Mesendoderm (in vitro differentiated cells): Measurements from ENCODE around the gene HEPN1.

Source experiments
- DNase-seq: peaks from one replicate; pipeline ENCODE4 v3.0.0; 2013
- H2AK5ac ChIP-seq: 2 replicates; pipeline ENCODE4 v1.6.1; 2013; ENCODE audit warnings: low read length, inconsistent platforms
- H2BK120ac ChIP-seq: 2 replicates; pipeline ENCODE4 v1.6.1; 2013; ENCODE audit warnings: low read depth, mild to moderate bottlenecking, low read length, moderate library complexity, mixed read lengths
- H2BK15ac ChIP-seq: replicated peaks from 2 replicates; pipeline ENCODE4 v1.6.1; 2013; ENCODE audit warnings: low read depth, mild to moderate bottlenecking, moderate library complexity
- H2BK5ac ChIP-seq: 2 replicates; pipeline ENCODE4 v1.6.1; 2013; ENCODE audit warnings: low read length, inconsistent platforms
- H3K18ac ChIP-seq: 2 replicates; pipeline ENCODE4 v1.6.1; 2013; ENCODE audit warnings: mild to moderate bottlenecking, low read length, mixed read lengths
- H3K23ac ChIP-seq: one replicate; pipeline ENCODE4 v1.6.1; 2013; ENCODE audit warnings: low read length
- H3K27ac ChIP-seq: 2 replicates; pipeline ENCODE4 v1.5.1; 2013; ENCODE audit warnings: low read depth, mild to moderate bottlenecking, inconsistent platforms, low read length, moderate library complexity
- H3K27me3 ChIP-seq: 2 replicates; pipeline ENCODE4 v1.6.1; 2013; ENCODE audit warnings: low read length, control low read depth, mild to moderate bottlenecking, inconsistent platforms; ENCODE audit not compliant: insufficient read depth, poor library complexity
- H3K36me3 ChIP-seq: 2 replicates; pipeline ENCODE4 v1.6.1; 2013; ENCODE audit warnings: low read length, inconsistent platforms; ENCODE audit not compliant: control insufficient read depth, insufficient read depth
- H3K4ac ChIP-seq: one replicate; pipeline ENCODE4 v1.6.1; 2013; ENCODE audit warnings: low read depth, mild to moderate bottlenecking, low read length, moderate library complexity
- H3K4me1 ChIP-seq: 2 replicates; pipeline ENCODE4 v1.6.1; 2013; ENCODE audit warnings: low read depth, low read length, inconsistent platforms; ENCODE audit not compliant: control insufficient read depth
- H3K4me2 ChIP-seq: 2 replicates; pipeline ENCODE4 v1.6.1; 2013; ENCODE audit warnings: low read length
- H3K4me3 ChIP-seq: 2 replicates; pipeline ENCODE4 v1.5.1; 2013; ENCODE audit warnings: mild to moderate bottlenecking, low read length
- H3K56ac ChIP-seq: one replicate; pipeline ENCODE4 v1.6.1; 2013; ENCODE audit warnings: low read length
- H3K79me1 ChIP-seq: 2 replicates; pipeline ENCODE4 v1.6.1; 2013; ENCODE audit warnings: low read length, inconsistent platforms
- H3K79me2 ChIP-seq: 2 replicates; pipeline ENCODE4 v1.6.1; 2013; ENCODE audit warnings: mild to moderate bottlenecking, low read length; ENCODE audit not compliant: control insufficient read depth, insufficient read depth
- H3K9ac ChIP-seq: 2 replicates; pipeline ENCODE4 v1.6.1; 2013; ENCODE audit warnings: low read length, inconsistent platforms
- H4K5ac ChIP-seq: one replicate; pipeline ENCODE4 v1.6.1; 2013; ENCODE audit warnings: low read length
- H4K8ac ChIP-seq: one replicate; pipeline ENCODE4 v1.6.1; 2013; ENCODE audit warnings: low read depth, mild to moderate bottlenecking, control low read depth, low read length, moderate library complexity
- WGBS: extraction: QIAGEN DNeasy Blood & Tissue Kit; methylation state at CpG from one replicate; pipeline ENCODE4 v1.1.7; 2013; ENCODE audit warnings: low lambda C conversion rate, missing lambda C conversion rate; ENCODE audit not compliant: insufficient coverage; ENCODE audit errors: extremely low coverage; 5-methylcytosine and 5-hydroxymethylcytosine counted together

Gene HEPN1

DNA sequence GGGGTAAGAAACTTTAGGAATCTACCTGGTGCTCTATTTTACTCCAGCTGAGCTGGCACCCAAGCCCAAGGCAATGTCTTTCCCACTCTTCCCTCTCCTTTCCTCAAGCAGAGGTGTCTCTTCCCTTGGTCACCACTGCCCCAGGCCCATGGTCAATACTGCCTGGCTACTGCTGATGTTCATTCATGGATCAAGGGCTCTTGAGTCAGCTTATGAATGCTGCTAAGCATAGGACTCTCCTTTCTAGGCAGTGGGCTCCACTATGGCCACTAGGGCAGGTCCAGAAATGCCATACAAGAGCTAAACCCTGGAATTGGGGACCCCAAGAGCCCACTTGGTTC lies 2.7 kb upstream of the HEPN1 start:
- Histone ChIP-seq H3K56ac (no peak overlapping the region), H3K27me3 (no peaks in the 10 kb centered on the region), H3K9ac (no peak overlapping the region), H3K79me2 (no peaks in the 10 kb centered on the region), H3K36me3 (no peaks in the 10 kb centered on the region), H3K23ac (no peak overlapping the region), H4K5ac (no peak overlapping the region), H3K4ac (no peak overlapping the region), H3K4me2 (no peak overlapping the region), H2BK15ac (no peak overlapping the region), H3K4me1 (peaks cover 2% of the 10 kb centered on the region), H4K8ac (no peak overlapping the region), H2AK5ac (no peak overlapping the region), H3K27ac (no peak overlapping the region), H3K79me1 (no peaks in the 10 kb centered on the region), H3K4me3 (no peak overlapping the region), H2BK120ac (no peak overlapping the region), H2BK5ac (no peak overlapping the region), H3K18ac (no peak overlapping the region)
- DNase-seq: no peak

DNA sequence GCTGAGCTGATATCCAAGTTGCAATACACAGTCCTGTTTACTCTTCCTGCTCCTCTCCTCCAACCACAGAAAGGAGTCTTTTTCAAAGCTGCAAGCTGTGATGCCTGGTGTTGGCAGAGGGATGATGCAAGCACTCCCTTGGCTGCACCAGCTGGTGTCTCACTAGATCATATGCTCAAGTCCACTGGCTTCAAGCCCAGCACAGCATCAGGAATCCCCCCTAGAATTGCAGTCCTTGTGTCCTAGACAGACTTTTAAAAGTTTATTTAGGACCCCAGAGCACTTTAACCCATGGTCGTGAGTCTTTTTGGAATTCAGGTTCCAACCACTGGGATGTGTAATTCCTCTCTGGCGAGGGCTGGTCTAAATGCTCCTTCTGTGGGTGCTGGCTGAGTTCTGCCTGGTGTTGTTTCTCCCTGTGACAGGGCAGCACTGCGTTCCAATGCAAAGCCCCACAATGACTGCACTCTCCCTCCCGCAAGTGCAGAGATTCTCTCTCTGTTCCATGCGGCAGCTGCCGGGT lies 1.9 kb upstream of the HEPN1 start:
- Histone ChIP-seq H3K79me1 (no peaks in the 10 kb centered on the region), H3K27me3 (no peaks in the 10 kb centered on the region), H3K56ac (no peak overlapping the region), H3K4ac (no peak overlapping the region), H3K27ac (no peak overlapping the region), H3K9ac (no peak overlapping the region), H2BK15ac (no peak overlapping the region), H3K4me1 (peaks cover 4% of the 10 kb centered on the region), H4K8ac (no peak overlapping the region), H3K79me2 (no peaks in the 10 kb centered on the region), H3K18ac (no peak overlapping the region), H3K4me3 (no peak overlapping the region), H4K5ac (no peak overlapping the region), H3K4me2 (no peak overlapping the region), H3K23ac (no peak overlapping the region), H2AK5ac (no peak overlapping the region), H2BK5ac (no peak overlapping the region), H3K36me3 (no peaks in the 10 kb centered on the region), H2BK120ac (no peak overlapping the region)
- peak; percentile 27 for DNase-seq
- no CpG with 5 or more reads among the region's 6 CpGs for WGBS

DNA sequence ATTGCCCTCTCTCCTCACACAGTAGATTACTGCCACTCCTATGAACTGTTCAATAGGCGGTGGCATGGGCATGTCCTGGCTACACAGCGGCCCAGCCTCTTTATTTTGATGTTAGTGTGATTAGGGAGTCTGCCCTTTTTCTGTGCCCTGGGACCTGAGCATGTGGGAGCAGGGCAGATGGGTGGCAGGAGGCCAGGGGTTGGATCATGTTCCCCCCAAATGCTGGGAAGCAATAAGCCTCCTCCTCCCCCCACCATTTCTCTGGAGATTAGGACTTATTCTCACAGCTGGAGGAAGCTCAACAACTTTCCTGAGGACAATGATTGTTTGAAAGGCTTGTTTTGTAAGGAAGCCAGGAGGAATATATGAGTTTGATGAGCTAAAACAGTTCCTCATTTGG lies 848 bp downstream of the HEPN1 start:
- Histone ChIP-seq H3K18ac (no peak overlapping the region), H3K79me2 (no peaks in the 10 kb centered on the region), H4K5ac (peak overlapping the region; percentile 59), H2BK5ac (no peak overlapping the region), H2AK5ac (no peak overlapping the region), H4K8ac (no peak overlapping the region), H3K27ac (no peak overlapping the region), H3K9ac (no peak overlapping the region), H3K23ac (no peak overlapping the region), H3K4ac (no peak overlapping the region), H3K4me3 (no peak overlapping the region), H3K4me1 (peaks cover 4% of the 10 kb centered on the region), H3K56ac (no peak overlapping the region), H3K27me3 (no peaks in the 10 kb centered on the region), H3K36me3 (no peaks in the 10 kb centered on the region), H3K4me2 (no peak overlapping the region), H2BK120ac (no peak overlapping the region), H3K79me1 (no peaks in the 10 kb centered on the region), H2BK15ac (no peak overlapping the region)
- no CpG with 5 or more reads among the region's 2 CpGs for WGBS
- DNase-seq: no peak

DNA sequence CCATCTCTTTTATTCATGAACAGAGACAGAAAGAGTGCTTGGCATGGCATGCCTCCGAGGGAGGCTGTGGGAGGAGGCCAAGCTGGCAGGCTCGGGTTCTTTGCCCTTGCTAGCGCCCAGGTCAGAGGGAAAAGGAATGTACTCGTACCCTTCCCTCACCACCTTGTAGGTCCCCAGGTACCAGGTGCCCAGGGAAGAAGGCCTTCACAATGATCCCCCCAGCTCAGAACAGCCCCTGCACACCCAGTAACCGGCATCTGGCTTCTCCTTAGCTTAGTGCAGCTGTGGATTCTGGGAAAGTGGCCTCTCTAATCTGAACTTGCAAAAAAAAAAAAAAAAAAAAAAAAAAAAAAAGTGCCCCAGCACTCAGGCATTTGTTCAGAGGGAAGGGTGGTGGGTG lies 1.3 kb downstream of the HEPN1 start:
- Histone ChIP-seq H2BK15ac (no peak overlapping the region), H3K27ac (no peak overlapping the region), H3K9ac (peak overlapping the region; percentile 32), H3K4me2 (peak overlapping the region; percentile 25), H3K36me3 (no peaks in the 10 kb centered on the region), H3K79me2 (no peaks in the 10 kb centered on the region), H3K18ac (no peak overlapping the region), H2AK5ac (no peak overlapping the region), H2BK5ac (no peak overlapping the region), H4K8ac (no peak overlapping the region), H3K4me3 (no peak overlapping the region), H3K4ac (no peak overlapping the region), H3K56ac (peak overlapping the region; percentile 56), H3K79me1 (no peaks in the 10 kb centered on the region), H2BK120ac (no peak overlapping the region), H3K27me3 (no peaks in the 10 kb centered on the region), H4K5ac (peak overlapping the region; percentile 59), H3K23ac (no peak overlapping the region), H3K4me1 (peaks cover 4% of the 10 kb centered on the region)
- no CpG with 5 or more reads among the region's 5 CpGs for WGBS
- no peak for DNase-seq

DNA sequence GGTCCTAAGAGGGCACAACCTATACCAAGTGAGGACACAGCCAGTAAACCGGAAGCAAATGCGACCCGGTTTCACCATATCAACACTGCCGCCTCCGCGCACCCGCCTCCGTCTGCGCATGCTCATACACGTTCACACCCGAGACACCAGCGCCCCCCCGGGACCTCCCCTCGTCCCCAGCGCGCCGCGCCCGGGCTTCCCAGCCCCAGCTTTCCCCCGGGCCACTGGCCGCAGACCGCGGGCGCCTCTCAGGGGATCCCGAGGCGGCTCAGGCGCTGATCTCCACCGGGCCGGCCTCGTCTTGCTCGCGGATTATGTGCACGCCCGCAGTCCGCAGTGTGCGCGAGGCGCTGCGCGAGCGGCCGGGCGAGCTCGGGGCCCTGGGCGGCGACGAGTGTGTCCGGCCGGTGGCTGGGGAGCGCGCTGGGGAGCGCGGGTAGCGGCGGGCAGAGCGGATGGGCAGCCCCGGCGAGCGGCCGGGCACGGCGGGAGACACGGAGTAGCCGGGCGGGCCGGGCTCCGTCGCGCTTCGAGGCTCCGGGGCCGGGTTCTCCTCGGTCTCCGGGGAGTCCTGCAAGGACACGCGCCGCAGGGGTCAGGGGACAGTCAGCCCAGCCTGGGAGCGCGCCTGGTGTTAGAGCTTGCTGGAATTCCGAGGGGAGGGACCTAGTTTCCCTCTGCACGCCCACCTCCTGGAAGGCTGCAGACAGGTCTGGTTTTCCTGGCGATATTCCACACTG lies 2.0 kb downstream of the HEPN1 start:
- peak; percentile 86 for DNase-seq
- H4K5ac ChIP-seq: no peak overlapping the region
- H2BK15ac ChIP-seq: no peak overlapping the region
- H3K27me3 ChIP-seq: no peaks in the 10 kb centered on the region
- no peak overlapping the region for H2BK5ac ChIP-seq
- peaks cover 4% of the 10 kb centered on the region for H3K4me1 ChIP-seq
- H3K4ac ChIP-seq: peak overlapping the region; percentile 38
- H2AK5ac ChIP-seq: no peak overlapping the region
- H3K36me3 ChIP-seq: no peaks in the 10 kb centered on the region
- no peak overlapping the region for H3K27ac ChIP-seq
- peak overlapping the region; percentile 72 for H3K18ac ChIP-seq
- H2BK120ac ChIP-seq: peak overlapping the region; percentile 49
- H3K9ac ChIP-seq: peak overlapping the region; percentile 74
- no peaks in the 10 kb centered on the region for H3K79me2 ChIP-seq
- no peaks in the 10 kb centered on the region for H3K79me1 ChIP-seq
- H3K4me2 ChIP-seq: peak overlapping the region; percentile 67
- H4K8ac ChIP-seq: no peak overlapping the region
- H3K4me3 ChIP-seq: peak overlapping the region; percentile 20
- H3K23ac ChIP-seq: no peak overlapping the region
- WGBS: no CpG with 5 or more reads among the region's 82 CpGs
- peak overlapping the region; percentile 90 for H3K56ac ChIP-seq

DNA sequence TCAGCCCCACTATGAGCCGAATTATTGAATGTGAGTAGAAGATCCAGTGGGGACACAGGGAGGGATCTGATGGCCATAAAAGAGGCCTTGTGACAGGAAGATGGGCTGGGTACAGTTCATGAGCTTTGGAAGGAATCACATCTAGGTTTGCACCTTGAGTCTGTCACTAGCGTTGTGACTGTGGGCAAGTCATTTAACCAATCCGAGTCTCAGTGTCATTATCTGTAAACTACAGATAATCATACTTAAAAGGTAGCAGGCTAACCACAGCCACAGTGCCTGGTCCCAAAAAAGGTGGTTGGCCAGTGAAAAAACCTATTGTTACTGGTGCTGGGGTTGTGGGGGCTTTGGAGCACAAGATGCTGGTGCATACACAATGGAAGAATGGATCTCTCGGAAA lies 3.8 kb downstream of the HEPN1 start:
- H3K27ac ChIP-seq: no peak overlapping the region
- H3K9ac ChIP-seq: no peak overlapping the region
- H4K5ac ChIP-seq: no peak overlapping the region
- H3K23ac ChIP-seq: no peak overlapping the region
- no peak overlapping the region for H3K4ac ChIP-seq
- no peak overlapping the region for H3K4me3 ChIP-seq
- no peak overlapping the region for H4K8ac ChIP-seq
- WGBS: no CpG with 5 or more reads among the region's 4 CpGs
- H3K79me1 ChIP-seq: no peaks in the 10 kb centered on the region
- H3K27me3 ChIP-seq: no peaks in the 10 kb centered on the region
- H3K4me1 ChIP-seq: peaks cover 4% of the 10 kb centered on the region
- no peak overlapping the region for H2AK5ac ChIP-seq
- H2BK120ac ChIP-seq: no peak overlapping the region
- H3K56ac ChIP-seq: no peak overlapping the region
- H2BK5ac ChIP-seq: no peak overlapping the region
- H3K79me2 ChIP-seq: no peaks in the 10 kb centered on the region
- DNase-seq: no peak
- no peak overlapping the region for H3K18ac ChIP-seq
- no peak overlapping the region for H3K4me2 ChIP-seq
- no peaks in the 10 kb centered on the region for H3K36me3 ChIP-seq
- no peak overlapping the region for H2BK15ac ChIP-seq
